GM19351 (cell line): ENCODE results near the gene AGL.
"Not testable (repeated sequence)": the region's sequence is repeated elsewhere in the genome, so short reads cannot be mapped to it uniquely, and the experiment has no call there.

ENCODE experiments used
- ATAC-seq: cut with Tn5 transposase; IDR thresholded peaks from one replicate; pipeline ENCODE4 v1.9.1; 2021; ENCODE audit warnings: mild to moderate bottlenecking, moderate library complexity; ENCODE audit not compliant: unreplicated experiment

Gene AGL

GRCh38 chr1:99972066-99972465 lies 121.9 kb downstream of the AGL start:
- not testable (repeated sequence) for ATAC-seq
